NCI-H1694 treated with DMSO at 0.1 percent for 48 hours (cell line): Measurements from ENCODE around the gene LMF1.
"Not testable (repeated sequence)": the region's sequence is repeated elsewhere in the genome, so short reads cannot be mapped to it uniquely, and the experiment has no call there.

ENCODE experiments used
- DNase-seq: peaks from one replicate; lab custom pipeline; 2025; lab: John Stamatoyannopoulos, UW

Gene LMF1

DNA sequence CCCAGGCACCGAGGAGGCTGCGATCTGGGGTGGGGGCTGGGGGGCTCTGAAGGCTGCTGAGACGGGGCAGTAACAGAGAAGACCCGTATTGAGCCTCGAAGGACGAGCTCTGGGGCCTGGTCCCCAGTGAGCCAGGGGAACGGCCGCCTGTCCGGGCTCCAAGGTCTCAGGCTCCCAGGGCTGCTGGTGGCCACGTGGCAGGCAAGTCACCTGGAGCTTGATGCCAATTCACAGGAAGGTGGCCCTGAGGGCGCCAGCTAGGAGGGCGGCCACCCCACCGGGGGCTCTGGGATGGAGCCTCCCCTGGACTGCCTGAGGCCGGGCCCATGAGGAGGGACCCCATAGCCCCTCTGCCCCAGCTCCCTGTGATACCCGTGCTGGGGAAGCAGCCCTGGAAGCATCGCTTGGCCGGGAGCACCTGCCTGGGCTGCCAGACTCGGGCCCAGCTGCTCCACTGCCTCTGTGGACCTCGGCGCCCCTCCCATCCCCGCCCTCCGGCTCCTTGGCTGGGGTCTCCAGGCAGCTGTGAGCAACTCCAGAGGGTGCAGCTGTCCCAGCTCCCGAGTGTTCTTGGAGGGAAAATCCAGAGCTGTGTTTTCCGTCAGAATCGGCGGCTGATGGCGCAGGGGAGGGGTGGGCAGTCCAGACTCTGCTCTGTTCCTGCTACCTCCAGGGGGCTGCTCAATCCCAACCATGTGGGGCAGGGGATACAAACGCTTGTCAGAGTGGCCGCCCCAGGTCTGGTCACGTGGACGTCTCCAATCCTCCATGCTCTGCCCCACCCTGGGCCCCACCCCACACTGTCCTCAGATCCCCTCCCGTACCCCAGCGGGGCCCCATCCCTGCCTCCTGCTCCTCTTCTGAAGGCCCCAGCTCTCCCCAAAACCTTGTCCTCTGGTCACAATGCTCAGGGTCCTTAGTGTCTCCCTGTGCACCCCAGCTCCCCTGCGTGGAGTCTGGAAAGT lies 103.1 kb downstream of the LMF1 start:
- DNase-seq, result no peak

DNA sequence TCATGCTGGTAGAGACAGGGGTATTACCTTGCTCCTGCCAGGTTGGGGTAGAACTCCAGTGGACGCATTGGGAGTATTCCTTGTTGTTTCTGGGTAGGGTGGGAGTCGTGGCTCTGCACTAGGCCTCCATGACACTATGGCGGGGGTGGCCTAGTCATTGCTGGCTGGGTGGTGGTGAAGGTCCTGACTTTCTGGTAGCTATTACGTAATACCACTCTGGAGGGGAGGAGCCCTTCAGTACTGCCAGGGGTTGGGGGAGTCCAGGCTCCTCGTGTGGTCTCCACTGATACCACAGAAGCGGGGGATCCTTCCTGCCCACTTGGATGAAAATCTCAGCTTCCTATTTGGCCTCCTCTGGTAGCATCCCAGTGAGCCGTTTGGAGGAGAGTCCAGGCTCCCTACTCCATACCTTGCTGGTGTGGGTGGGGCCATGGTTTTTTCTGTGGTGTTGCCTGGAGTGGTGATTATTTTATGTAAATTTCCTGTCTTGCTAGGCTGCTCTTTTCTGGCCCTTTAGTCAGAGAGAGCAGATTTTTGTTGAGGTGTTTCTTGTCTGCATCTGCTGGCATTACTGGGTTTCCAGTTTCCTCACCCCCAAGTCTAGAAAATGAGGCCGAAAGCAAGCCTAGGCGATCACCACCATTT lies 104.4 kb downstream of the LMF1 start:
- DNase-seq, result no peak

DNA sequence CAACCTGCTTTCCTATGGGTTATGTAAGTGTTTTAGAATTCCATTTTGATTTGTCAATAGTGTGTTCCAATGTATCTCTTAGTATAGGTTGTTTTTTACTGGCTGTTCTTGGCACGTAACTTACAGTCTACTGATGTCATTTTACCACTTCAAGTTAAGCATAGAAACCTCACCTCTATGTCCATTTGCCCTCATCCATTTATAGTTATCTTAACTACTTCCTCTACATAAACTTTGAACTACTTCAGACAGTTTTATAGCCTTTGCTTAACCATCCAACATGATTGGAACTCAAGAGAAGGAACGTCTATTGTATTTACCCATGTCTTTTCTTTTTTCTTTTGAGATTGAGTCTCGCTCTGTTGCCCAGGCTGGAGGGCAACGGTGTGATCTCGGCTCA lies 105.8 kb downstream of the LMF1 start:
- DNase-seq, result no peak

DNA sequence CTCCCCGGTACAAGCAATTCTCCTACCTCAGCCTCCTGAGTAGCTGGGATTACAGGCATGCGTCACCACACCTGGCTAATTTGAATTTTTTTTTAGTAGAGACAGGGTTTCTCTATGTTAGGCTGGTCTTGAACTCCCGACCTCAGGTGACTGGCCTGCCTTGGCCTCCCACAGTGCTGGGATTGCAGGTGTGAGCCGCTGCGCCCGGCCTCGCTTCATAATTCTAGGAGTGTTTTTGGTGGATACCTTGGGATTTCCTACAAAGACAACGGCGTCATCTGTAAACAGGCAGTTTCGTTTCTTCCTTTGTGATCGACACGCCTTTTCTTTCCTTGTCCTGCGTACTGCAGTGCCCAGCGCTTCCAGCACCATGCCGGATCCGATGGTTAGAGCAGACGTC lies 109.3 kb downstream of the LMF1 start:
- DNase-seq, result no peak

DNA sequence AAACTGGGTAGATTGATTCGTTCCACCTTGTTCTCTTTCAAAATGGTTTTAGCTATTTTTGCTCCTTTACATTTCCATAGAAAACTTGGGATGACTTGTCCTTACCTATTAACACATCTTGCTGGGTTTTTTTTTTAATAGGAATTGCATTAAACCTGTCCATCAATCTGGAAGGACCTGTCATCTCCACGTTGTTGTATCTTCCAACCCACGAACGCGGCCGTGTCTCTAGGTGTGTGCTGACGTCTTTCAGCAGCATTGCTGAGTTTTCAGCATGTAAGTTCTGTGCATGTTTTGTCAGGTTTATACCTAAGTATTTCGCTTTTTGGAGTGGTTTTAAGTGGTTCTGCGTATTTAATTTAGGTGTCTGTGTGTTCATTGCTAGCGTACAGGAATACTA lies 109.9 kb downstream of the LMF1 start:
- DNase-seq, result no peak

DNA sequence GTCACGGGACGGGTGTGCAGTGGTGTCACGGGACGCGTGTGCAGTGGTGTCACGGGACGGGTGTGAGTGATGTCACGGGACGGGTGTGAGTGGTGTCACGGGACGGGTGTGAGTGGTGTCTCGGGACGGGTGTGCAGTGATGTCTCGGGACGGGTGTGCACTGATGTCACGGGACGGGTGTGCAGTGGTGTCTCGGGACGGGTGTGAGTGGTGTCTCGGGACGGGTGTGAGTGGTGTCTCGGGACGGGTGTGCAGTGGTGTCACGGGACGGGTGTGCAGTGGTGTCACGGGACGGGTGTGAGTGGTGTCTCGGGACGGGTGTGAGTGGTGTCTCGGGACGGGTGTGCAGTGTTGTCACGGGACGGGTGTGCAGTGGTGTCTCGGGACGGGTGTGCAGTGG lies 111.8 kb downstream of the LMF1 start:
- not testable (repeated sequence) for DNase-seq

DNA sequence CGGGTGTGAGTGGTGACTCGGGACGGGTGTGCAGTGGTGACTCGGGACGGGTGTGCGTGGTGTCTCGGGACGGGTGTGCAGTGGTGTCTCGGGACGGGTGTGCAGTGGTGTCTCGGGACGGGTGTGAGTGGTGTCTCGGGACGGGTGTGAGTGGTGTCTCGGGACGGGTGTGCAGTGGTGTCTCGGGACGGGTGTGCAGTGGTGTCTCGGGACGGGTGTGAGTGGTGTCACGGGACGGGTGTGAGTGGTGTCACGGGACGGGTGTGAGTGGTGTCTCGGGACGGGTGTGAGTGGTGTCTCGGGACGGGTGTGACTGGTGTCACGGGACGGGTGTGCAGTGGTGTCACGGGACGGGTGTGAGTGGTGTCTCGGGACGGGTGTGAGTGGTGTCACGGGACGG lies 112.3 kb downstream of the LMF1 start:
- not testable (repeated sequence) for DNase-seq

DNA sequence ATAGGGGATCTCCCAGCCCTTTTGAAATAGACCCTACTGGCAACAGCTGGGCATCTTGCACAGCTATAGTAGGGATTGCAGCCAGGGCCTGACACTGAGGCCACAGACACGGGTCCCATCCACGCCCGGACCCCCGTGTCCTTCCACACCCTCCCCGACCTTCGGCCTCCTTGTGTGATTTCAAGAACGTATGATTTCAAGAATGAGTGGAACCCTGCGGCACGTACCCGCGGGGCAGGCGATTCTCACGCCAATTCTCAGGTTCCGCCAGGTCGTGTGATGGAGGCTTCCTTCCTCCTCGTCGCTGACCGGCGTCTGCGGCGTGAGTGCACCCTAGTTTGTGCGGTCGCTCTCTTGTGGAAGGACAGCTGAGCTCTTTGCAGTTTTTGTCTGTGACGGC lies 114.0 kb downstream of the LMF1 start:
- no peak for DNase-seq

DNA sequence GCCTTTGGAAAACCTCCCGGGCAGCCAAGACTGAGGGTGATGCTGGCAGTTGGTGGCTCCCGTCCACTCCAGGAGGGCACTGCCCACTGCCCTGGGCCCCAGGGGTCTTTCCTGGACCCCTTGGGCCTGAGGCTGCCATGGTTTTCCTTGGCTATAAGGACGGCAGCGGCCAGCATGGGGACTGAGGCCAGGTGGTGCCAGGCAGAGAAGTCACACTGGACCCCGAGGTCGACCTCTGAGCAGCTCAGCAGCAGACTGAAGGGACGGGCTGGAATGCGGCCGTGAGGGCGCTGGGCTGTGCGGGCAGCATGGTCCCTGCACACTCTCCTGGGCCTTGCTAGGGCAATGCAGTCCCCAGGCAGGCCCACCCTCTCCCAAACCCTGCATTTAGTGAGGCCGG lies 114.7 kb downstream of the LMF1 start:
- DNase-seq, result no peak

DNA sequence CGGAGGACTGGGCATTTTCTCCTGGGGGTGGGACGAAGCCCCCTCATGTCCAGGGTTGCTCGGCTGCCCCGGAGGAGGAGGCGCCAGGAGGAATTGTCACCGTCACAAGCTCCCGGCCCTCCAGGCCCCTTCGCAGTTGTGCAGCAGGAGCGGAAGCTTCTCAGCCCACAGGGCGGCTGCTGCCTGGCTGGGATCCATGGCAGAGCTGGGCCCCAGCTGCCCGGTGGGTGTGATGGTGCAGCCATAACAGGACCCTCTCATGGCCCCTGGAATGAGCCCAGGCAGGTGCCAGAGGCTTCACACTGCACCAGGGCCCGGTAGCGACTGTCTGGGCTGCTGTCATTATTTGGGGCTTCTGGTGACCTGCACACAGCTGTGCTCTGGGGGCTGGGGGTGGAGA lies 115.3 kb downstream of the LMF1 start:
- DNase-seq, result no peak

DNA sequence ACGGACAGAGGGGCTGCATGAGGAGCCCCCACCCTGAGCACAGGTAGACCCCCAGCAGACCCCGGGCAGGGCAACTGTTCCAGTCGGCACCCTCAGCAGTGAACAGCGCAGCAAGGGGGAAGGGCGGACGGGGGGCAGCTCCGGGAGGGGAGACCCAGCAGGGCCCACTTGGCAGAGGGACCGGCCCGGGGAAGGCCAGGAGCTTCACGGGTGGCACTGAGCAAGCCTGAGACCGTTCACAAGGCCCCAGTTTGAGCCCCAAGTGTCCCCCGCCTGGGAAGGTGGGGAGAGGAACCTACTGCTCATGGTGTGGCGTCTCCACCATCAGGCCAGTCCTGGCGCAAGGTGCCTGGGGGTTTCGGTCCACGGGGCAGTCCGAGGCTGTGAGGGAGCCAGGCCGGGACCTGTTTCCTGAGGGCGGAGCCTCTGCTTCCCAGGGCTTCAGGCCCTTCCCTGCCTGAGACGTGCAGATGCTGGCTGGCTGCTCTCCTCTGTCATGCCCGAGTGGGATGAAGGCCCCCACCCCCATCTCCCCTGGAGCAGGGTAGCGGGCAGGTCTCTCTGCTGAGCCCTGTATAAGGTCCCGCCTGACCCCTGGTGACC lies 115.9 kb downstream of the LMF1 start:
- DNase-seq, result no peak

DNA sequence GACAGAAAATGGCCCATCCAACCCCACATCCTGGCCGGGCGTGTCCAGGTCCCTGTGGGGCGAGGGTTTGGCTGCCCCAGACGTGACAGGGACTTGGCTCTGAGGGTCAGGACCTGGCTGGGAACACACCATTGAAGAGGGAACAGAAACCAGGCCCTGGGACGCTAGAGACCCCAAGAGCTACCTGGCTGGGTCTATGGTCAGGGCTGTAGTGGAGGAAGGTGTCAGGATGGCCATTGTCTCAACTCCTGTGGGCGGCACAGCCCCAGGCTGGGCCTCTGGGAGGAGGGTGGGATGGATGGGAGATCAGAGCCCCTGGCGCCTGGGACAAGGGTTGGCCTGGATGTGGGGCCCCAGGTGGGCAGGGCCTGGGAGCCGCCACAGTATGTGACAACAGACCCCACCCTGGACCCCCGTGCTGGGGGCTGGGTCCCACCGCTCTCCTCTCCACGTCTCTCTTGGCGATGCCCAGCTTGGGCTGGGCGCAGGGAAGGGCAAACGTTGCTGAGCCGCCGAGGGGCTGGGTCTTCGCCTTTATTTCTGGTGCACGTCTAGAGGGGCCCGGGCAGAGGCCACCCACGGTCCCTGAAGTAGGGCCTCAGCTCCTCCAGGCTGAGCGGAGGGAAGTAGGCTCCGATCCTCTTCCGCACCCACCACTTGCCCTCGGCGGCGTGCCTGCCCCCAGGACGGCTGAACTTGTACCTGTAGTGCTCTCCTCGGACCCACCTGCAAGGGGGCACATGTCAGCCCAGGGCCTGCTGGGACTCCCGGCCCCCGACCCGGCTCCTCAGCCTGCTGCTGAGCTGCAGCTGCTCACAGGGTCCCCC lies 116.6 kb downstream of the LMF1 start:
- DNase-seq, result no peak

DNA sequence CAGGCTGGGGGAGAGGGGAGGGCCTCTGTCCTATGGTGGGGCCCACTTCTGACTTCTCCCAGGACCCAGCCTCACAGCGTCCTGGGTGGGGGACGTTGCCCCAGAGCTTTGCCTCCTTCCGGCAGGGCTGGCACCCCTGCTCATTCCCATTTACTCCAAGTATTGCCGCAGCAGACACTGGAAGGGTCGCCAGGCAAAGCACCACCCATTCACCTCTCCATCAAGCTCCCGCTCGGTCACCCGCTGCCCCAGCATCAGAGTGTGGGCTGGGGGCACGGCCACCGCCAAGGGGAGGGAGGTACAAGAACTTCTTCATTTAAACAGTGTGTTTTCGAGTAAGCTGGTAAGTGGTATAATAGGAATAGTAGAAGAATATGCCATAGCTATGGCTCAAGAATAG lies 117.5 kb downstream of the LMF1 start:
- no peak for DNase-seq

DNA sequence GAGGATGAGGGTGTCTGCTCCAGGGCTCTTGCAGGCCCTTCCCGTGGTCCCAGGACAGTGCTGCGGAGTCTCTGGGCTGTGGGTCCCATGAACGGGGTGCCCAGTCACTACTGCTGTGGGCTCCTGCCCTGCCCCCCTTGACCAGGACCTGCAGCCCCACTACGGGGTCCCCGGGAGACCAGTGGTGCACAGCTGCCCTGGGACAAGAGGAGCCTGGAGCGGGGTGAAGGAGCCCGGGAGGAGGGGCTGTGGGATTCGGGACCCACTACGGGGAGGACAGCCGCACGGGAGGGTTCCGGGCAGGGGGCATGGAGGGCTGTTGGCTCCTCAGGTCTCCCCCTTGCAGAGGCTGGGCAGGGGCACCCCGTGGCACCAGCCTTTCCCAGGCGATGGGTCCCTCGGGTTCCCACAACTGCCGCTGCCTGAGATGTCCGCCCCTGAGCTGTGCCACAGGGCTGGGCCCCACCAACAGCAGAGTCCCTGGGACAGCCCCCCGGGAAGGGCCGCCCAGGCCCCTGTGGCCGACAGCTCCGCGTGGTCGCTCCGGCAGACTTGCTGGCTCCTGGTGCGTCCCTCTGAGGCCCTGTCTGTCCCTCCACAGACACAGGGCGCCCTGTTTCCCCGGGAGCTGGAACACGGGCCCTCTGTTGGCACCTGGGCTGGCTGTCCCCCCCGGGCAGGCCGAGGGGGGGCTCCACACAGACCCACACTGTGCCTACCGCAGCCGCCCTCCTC lies 118.2 kb downstream of the LMF1 start:
- DNase-seq, result no peak

DNA sequence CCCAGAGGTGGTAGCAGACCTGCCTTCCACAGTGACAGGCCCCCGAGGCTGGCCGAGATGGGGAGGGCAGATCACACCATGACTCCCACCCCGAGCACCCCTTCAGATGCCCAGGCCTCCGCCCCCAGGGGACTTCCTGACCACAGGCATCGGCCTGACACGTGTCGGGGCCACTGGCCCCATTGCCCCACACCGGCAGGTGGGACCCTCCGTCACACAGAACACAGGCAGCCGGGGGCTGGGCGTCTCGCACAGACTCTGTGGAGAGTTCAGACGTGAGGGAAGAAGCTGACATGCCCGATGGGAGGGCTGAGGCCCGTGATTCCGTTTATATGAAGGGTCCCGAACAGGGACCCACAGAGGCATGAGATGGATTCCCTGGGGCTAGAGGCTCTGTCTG lies 118.9 kb downstream of the LMF1 start:
- DNase-seq, result no peak

DNA sequence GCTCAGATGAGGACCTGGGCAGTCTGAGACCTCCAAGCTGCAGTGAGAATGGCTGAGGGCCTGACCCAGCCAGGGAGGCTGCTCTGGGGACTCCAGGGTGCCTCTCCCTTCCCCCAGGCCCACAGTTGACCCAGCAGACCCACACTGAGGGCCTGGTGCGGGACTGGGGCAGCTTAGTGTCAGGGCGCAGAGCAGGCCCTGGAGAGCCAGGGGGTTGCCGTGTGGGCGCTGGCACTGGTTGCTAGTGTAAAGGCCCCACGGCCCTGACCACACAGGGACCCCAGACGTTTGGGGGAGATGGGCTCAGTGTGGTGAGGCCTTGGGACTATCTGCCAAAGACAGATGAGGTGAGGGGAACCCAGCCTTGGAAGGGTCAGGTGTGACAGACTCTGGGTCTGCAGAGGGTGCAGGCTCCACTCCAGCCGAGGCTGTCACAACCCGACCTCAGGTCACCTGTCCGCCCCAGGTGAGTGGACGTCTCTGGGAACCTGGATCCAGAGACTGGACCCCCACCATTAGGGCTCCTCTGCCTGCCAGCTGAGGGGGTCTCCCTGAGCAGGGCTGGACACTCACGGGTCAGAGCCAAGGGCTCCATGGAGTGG lies 119.5 kb downstream of the LMF1 start:
- DNase-seq, result no peak

DNA sequence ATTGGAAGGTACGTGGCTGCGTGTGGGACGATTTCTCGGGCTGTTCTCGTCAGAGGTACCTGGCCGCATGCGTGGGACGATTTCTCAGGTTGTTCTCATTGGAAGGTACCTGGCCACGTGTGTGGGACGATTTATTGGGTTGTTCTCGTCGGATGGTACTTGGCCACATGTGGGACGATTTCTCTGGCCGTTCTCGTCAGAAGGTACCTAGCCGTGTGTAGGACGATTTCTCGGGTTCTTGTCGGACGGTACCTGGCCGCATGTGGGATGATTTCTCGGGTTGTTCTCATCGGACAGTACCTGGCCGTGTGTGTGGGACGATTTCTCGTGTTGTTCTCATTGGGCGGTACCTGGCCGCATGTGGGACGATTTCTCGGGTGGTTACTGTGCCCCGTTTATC lies 120.1 kb downstream of the LMF1 start:
- no peak for DNase-seq

DNA sequence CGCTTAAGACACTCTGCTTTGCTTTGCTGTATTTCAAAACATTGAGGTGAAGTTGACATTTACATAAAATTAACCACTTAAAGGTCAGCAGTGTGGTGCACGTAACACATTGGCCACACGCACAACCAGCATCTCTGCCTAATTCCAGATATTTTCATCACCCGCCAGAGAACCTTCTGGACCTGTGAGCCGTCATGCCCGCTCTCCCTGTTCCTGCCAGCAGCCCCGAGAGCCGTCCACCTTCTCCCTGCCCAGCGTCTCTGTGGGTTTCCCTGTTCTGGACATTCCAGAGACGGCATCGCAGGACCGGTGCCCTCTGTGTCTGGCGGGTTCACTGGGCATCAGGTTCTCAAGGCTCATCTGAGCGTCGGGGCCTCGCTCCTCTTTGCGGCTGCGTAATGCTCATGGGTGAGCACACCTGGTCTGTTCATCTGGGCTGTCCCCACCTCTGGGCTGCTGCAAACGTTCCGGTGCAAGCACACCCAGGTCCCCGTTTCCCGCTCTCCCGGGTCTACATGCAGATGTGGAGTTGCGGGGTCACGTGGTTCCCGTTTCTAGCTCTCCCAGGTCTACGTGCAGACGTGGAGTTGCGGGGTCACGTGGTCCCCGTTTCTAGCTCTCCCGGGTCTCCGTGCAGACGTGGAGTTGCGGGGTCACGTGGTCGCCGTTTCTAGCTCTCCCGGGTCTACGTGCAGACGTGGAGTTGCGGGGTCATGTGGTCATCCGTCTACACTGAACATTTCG lies 122.1 kb downstream of the LMF1 start:
- DNase-seq, result no peak

DNA sequence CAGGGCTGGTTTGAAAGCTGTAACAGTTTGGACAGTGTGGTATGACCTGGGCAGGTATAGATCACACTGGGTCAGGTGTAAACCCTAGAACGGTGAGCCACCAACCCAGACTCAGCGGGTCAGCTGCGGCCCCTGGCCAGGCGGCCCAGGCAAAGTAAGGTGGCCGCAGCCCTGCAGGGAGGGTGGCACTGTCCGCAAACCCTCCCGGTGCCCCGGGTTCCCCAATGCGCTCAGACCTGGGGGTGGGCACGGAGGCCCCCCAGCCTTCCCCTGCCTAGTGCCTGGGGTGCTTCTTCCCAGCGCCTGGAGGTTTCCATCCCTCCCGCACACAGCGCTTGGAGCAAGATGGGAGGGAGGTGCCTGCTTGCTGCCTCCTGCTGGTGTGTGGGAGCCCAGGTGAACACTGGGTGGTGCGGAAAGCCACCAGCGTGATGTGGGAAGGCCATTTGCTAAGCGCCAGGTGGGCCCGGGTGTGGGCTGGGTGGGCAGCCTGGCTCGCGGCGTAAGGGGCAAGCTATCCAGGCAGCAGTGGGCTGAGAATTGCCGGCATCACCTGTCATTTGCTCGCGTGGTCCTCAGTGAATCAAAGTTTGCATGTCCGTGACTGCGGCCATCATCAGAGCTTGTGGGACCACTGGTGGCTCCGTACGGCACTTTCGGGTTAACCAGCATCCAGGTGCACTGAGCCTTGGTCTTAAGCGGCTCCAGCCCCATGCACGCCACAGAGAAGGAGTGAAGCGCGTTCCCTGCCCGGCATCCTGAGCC lies 122.9 kb downstream of the LMF1 start:
- no peak for DNase-seq

DNA sequence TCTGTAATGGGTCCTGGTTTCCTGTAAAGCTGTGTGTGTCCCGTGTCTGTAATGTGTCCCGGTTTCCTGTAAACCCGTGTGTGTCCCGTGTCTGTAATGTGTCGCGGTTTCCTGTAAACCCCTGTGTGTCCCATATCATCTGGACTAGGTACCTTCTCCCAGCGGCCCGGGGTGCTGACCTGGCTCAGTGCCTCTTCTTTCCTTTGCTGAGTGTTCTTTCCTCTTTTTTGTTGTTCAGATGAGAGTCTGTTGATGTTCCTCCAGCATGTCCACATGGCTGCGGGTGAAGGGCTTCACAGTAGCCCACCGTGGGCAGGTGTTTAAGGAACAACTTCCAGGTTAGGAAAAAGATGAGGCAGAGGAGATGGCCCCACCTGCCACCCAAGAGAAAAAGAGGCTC lies 123.6 kb downstream of the LMF1 start:
- DNase-seq, result no peak
